Endodermal cell (in vitro differentiated cells): ENCODE measurements around the gene BCCIP. TPM values are rescaled to one million over a fixed set of nuclear protein-coding genes. Genes with fewer than 3 reads are reported as not detected.

Experiments
- DNase-seq: peaks from one replicate; pipeline ENCODE4 v3.0.0-alpha.2; 2017
- H3K27ac ChIP-seq: 2 replicates; pipeline ENCODE4 v1.5.1; 2013; ENCODE audit warnings: mild to moderate bottlenecking, low read depth, low read length, moderate library complexity
- H3K27me3 ChIP-seq: 2 replicates; pipeline ENCODE4 v1.6.1; 2013; ENCODE audit warnings: mild to moderate bottlenecking, low read length, moderate library complexity; ENCODE audit not compliant: insufficient read depth, control insufficient read depth, poor library complexity, severe bottlenecking
- H3K36me3 ChIP-seq: 2 replicates; pipeline ENCODE4 v1.7.0; 2013; ENCODE audit warnings: mild to moderate bottlenecking, low read length, moderate library complexity; ENCODE audit not compliant: control insufficient read depth, insufficient read depth
- H3K4me1 ChIP-seq: one replicate; pipeline ENCODE4 v1.7.0; 2013; ENCODE audit warnings: low read length; ENCODE audit not compliant: control insufficient read depth, insufficient read depth
- H3K4me3 ChIP-seq: 2 replicates; pipeline ENCODE4 v1.5.1; 2013; ENCODE audit warnings: mild to moderate bottlenecking, low read length, moderate library complexity
- H3K9ac ChIP-seq: 2 replicates; pipeline ENCODE4 v1.6.1; 2013; ENCODE audit warnings: mild to moderate bottlenecking, low read length, moderate library complexity; ENCODE audit not compliant: poor library complexity, severe bottlenecking; ENCODE audit errors: extremely low read depth
- H3K9me3 ChIP-seq: 2 replicates; pipeline ENCODE4 v1.6.1; 2013; ENCODE audit warnings: mild to moderate bottlenecking, low read length, moderate library complexity; ENCODE audit not compliant: control insufficient read depth
- H3K27ac Mint-ChIP-seq: 2 replicates; pipeline ENCODE4 v1.8.0; 2020; ENCODE audit warnings: mixed read lengths
- H3K27me3 Mint-ChIP-seq: 2 replicates; pipeline ENCODE4 v1.8.0; 2021; ENCODE audit warnings: mild to moderate bottlenecking, mixed read lengths; ENCODE audit not compliant: insufficient read depth
- H3K36me3 Mint-ChIP-seq: 2 replicates; pipeline ENCODE4 v1.8.0; 2020; ENCODE audit warnings: low read depth, mixed read lengths
- H3K4me1 Mint-ChIP-seq: 2 replicates; pipeline ENCODE4 v1.8.0; 2020; ENCODE audit warnings: mixed read lengths
- H3K4me3 Mint-ChIP-seq: 2 replicates; pipeline ENCODE4 v1.8.0; 2020; ENCODE audit warnings: mild to moderate bottlenecking, moderate library complexity, mixed read lengths
- H3K9me3 Mint-ChIP-seq: 2 replicates; pipeline ENCODE4 v1.8.0; 2020; ENCODE audit warnings: mild to moderate bottlenecking, mixed read lengths
- WGBS, 2 experiments: methylation state at CpG; one replicate each; pipeline versions ENCODE4 v1.1.5 to v1.1.7; 2013; ENCODE audit warnings: missing lambda C conversion rate in 2 of 2, mixed read lengths in 1 of 2; ENCODE audit not compliant: insufficient coverage in 1 of 2, insufficient read length in 1 of 2; 5-methylcytosine and 5-hydroxymethylcytosine counted together
- total RNA-seq, 2 donors: library from RNA; stranded (reverse); fragmentation: NEBNext Ultra II Directional in 1 of 2; extraction: Animal tissue kit (Norgen Biotek cat#: 25700) in 1 of 2; gene quantifications; 2 replicates in 1 of 2; 3 replicates in 1 of 2; pipeline ENCODE4 v1.2.1, GENCODE V29; 2021
- TF ChIP-seq, protein P1 (sequence below): fragments of 200-600 bp; sonication (generic); conservative IDR thresholded peaks from 2 replicates; pipeline ENCODE4 v1.5.0; 2021; ENCODE audit warnings: antibody characterized with exemption, mild to moderate bottlenecking

Gene BCCIP
- total RNA-seq, 2 donors from 2014 or later = 84.4 to 93.8 TPM

DNA sequence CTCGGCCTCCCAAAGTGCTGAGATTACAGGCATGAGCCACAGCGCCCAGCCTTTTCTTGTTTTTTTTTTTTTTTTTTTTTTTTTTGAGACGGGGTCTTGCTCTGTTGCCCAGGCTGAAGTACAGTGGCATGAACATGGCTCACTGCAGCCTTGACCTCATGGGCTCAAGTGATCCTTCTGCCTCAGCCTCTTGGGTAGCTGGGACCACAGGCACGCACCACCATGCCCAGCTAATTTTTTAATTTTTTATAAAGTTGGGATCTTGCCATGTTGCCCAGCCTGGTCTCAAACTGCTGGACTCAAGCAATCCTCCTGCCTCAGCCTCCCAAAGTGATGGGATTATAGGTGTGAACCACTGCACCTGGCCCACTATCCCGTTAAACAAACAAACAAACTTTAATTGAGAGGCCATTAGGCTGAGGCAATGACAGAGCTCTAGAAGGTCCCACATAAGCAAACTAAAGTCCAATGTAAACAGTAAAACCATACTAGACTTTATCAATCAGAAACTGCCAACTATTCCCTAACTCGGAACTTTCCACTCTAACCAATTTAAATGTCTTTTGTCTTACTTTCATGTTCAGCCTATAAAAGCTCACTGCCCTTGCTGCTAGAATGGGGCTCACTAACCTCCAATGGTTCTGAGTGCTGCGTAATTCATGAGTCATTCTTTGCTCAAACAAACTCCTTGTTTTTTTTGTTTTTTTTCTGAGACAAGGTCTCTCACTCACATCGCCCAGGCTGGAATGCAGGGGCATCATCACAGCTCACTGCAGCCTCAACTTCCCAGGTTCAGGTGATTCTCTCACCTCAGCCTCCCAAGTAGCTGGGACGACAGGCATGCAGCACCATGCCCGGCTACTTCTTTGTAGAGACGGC, 55.9 kb downstream of the BCCIP start:
- Mint-ChIP-seq H3K27me3 (peaks cover 16% of the 10 kb centered on the region), H3K4me1 (peaks cover 18% of the 10 kb centered on the region), H3K9me3 (peaks cover 60% of the 10 kb centered on the region), H3K36me3 (peaks cover 74% of the 10 kb centered on the region), H3K4me3 (no peak overlapping the region), H3K27ac (no peak overlapping the region)
- peaks cover 58% of the 10 kb centered on the region for H3K9me3 ChIP-seq
- 83 to 87% methylated on average over 7 to 11 of the region's 11 CpGs for WGBS, 2 experiments
- peaks cover 50% of the 10 kb centered on the region for H3K36me3 ChIP-seq
- H3K4me1 ChIP-seq = peaks cover 4% of the 10 kb centered on the region
- TF ChIP-seq, protein P1, sequence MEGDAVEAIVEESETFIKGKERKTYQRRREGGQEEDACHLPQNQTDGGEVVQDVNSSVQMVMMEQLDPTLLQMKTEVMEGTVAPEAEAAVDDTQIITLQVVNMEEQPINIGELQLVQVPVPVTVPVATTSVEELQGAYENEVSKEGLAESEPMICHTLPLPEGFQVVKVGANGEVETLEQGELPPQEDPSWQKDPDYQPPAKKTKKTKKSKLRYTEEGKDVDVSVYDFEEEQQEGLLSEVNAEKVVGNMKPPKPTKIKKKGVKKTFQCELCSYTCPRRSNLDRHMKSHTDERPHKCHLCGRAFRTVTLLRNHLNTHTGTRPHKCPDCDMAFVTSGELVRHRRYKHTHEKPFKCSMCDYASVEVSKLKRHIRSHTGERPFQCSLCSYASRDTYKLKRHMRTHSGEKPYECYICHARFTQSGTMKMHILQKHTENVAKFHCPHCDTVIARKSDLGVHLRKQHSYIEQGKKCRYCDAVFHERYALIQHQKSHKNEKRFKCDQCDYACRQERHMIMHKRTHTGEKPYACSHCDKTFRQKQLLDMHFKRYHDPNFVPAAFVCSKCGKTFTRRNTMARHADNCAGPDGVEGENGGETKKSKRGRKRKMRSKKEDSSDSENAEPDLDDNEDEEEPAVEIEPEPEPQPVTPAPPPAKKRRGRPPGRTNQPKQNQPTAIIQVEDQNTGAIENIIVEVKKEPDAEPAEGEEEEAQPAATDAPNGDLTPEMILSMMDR = no peak
- no peak overlapping the region for H3K9ac ChIP-seq
- H3K4me3 ChIP-seq = peak overlapping the region; percentile 60
- H3K27ac ChIP-seq = no peak overlapping the region
- no peaks in the 10 kb centered on the region for H3K27me3 ChIP-seq
- DNase-seq = no peak

DNA sequence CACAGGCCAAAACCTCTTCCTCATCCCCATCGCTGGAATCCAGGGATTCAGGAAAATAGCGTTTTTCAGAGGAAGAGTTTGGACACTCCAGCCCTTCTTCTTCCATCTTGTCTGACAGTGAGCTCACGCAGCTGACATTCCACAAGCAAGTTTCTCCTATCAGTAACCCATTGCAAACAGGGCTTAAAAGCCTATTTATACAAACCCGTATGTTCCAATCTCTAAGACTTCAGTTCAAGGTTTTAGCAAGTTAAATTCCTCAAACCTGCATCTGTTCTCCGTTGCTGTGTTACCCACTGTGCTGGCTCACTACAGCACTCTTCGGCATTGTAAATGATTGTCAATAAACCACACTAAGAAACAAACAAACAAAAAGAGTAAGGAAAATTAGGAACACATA, 57.4 kb downstream of the BCCIP start:
- DNase-seq = no peak
- Histone ChIP-seq H3K4me1 (peaks cover 4% of the 10 kb centered on the region), H3K36me3 (peaks cover 34% of the 10 kb centered on the region), H3K9me3 (peaks cover 43% of the 10 kb centered on the region), H3K4me3 (peak overlapping the region; percentile 60), H3K27ac (peak overlapping the region; percentile 37), H3K9ac (peak overlapping the region; percentile 44), H3K27me3 (no peaks in the 10 kb centered on the region)
- Mint-ChIP-seq H3K4me3 (peak overlapping the region; percentile 31), H3K36me3 (peaks cover 59% of the 10 kb centered on the region), H3K27ac (peak overlapping the region; percentile 86), H3K27me3 (peaks cover 16% of the 10 kb centered on the region), H3K9me3 (peaks cover 46% of the 10 kb centered on the region), H3K4me1 (peaks cover 18% of the 10 kb centered on the region)
- TF ChIP-seq, protein P1 = no peak
- 20 to 21% methylated on average over 4 to 6 of the region's 6 CpGs for WGBS, 2 experiments

DNA sequence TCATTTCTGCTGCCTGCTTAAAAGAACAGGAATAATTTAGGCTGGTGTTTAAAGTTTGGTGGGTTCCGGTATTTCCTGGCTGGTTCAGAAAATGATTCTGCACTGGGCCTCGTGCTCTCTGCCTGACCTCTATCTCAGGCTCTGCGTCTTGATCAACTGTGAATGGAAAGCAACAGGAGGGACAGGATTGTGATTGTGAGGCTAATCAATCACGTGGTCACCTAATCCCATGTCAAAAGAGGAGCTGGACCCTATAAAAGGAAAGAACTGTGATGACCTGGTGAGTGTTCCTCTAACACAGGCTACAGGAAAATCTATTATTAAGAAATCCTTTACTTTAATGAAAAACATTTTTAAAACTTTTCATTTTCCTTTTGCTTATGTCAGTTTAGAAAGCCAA, 57.8 kb downstream of the BCCIP start, which contains the start of gene DHX32:
TSS of gene DHX32 (minus strand) at position 101 of the 400 bp plus-strand sequence. CDS start 468 bp downstream, outside the sequence.
- peak within 1 kb of the TSS; percentile 44 for H3K9ac ChIP-seq
- Mint-ChIP-seq H3K9me3 (peaks cover 42% of the 10 kb centered on the region), H3K27ac (peak within 1 kb of the TSS; percentile 86), H3K27me3 (peaks cover 16% of the 10 kb centered on the region), H3K4me3 (peak within 1 kb of the TSS; percentile 31), H3K36me3 (peaks cover 55% of the 10 kb centered on the region), H3K4me1 (peaks cover 18% of the 10 kb centered on the region)
- no peaks in the 10 kb centered on the region for H3K27me3 ChIP-seq
- peak within 1 kb of the TSS; percentile 37 for H3K27ac ChIP-seq
- 0 to 8% methylated on average over 2 to 4 of the region's 4 CpGs for WGBS, 2 experiments
- peaks cover 4% of the 10 kb centered on the region for H3K4me1 ChIP-seq
- peak; percentile 88 for DNase-seq
- TF ChIP-seq, protein P1 = no peak
- H3K36me3 ChIP-seq = peaks cover 30% of the 10 kb centered on the region
- peaks cover 40% of the 10 kb centered on the region for H3K9me3 ChIP-seq
- H3K4me3 ChIP-seq = peak within 1 kb of the TSS; percentile 60
